ENCODE measurements around the gene MYOZ3.

DNA sequence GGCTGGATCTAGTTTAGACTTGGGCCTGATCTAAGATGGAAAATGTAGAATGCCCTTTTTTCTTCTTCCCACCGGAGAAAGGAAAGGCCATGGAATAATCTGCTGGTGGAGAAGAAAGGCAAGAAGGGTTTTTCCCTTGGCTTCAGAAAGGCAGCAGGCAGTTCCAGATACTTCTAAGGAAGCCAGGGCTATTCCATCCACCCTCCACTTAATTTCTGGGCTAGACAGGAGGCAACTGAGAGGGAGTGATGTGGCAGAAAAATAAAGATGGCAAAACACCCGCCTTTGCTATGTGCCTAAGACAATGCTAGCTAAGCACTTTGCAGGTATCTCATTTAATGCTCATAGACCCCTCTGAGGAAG lies 9.9 kb downstream of the MYOZ3 start:
- TF ChIP-seq ZFX (IDR thresholded peaks at IDR 0.05), result no peak
- TF ChIP-seq, protein P1, sequence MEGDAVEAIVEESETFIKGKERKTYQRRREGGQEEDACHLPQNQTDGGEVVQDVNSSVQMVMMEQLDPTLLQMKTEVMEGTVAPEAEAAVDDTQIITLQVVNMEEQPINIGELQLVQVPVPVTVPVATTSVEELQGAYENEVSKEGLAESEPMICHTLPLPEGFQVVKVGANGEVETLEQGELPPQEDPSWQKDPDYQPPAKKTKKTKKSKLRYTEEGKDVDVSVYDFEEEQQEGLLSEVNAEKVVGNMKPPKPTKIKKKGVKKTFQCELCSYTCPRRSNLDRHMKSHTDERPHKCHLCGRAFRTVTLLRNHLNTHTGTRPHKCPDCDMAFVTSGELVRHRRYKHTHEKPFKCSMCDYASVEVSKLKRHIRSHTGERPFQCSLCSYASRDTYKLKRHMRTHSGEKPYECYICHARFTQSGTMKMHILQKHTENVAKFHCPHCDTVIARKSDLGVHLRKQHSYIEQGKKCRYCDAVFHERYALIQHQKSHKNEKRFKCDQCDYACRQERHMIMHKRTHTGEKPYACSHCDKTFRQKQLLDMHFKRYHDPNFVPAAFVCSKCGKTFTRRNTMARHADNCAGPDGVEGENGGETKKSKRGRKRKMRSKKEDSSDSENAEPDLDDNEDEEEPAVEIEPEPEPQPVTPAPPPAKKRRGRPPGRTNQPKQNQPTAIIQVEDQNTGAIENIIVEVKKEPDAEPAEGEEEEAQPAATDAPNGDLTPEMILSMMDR (conservative IDR thresholded peaks at IDR 0.05), result no peak
